C4-2B (cell line): Measurements from ENCODE around the gene BMX.

ENCODE experiments used
- CTCF ChIP-seq: fragments of 450-650 bp; conservative IDR thresholded peaks from 2 replicates; pipeline ENCODE4 v1.5.1; 2017; ENCODE audit warnings: mild to moderate bottlenecking
- ZFX ChIP-seq: fragments of 450-650 bp; IDR thresholded peaks from 2 replicates; pipeline ENCODE4 v1.6.1; 2017

- TF ChIP-seq CTCF, result no peak
- no peak for TF ChIP-seq ZFX
Measured at GRCh38 chrX:15511563-15511962, 11.0 kb downstream of the BMX start.
